Neural progenitor cell (in vitro differentiated cells): ENCODE measurements around the gene PDIA5. TPM values are rescaled to one million over a fixed set of nuclear protein-coding genes. Genes with fewer than 3 reads are reported as not detected.

Source experiments
- DNase-seq: peaks from one replicate; pipeline ENCODE4 v3.0.0-alpha.2; 2016; ENCODE audit warnings: low spot score
- H2AFZ ChIP-seq: fragments of 200-600 bp; sonication (generic); replicated peaks from 2 replicates; pipeline ENCODE4 v1.6.1; 2016; ENCODE audit warnings: antibody characterized with exemption
- H3F3A ChIP-seq: fragments of 200-600 bp; sonication (generic); 2 replicates; pipeline ENCODE4 v1.6.1; 2016; ENCODE audit warnings: antibody characterized with exemption, low read depth
- H3K27ac ChIP-seq: fragments of 200-600 bp; sonication (generic); 2 replicates; pipeline ENCODE4 v1.5.1; 2016; ENCODE audit warnings: mild to moderate bottlenecking
- H3K27me3 ChIP-seq: fragments of 200-600 bp; sonication (generic); 2 replicates; pipeline ENCODE4 v1.6.1; 2016; ENCODE audit warnings: mild to moderate bottlenecking, moderate library complexity
- H3K36me3 ChIP-seq: fragments of 200-600 bp; sonication (generic); 2 replicates; pipeline ENCODE4 v1.5.1; 2016
- H3K4me1 ChIP-seq: fragments of 200-600 bp; sonication (generic); 2 replicates; pipeline ENCODE4 v1.6.1; 2016; ENCODE audit warnings: mixed run types
- H3K4me2 ChIP-seq: fragments of 200-600 bp; sonication (generic); 2 replicates; pipeline ENCODE4 v1.6.1; 2016
- H3K4me3 ChIP-seq: fragments of 200-600 bp; sonication (generic); 2 replicates; pipeline ENCODE4 v1.5.1; 2016
- H3K79me2 ChIP-seq: fragments of 200-600 bp; sonication (generic); 2 replicates; pipeline ENCODE4 v1.6.1; 2016; ENCODE audit warnings: low read depth
- H3K9ac ChIP-seq: fragments of 200-600 bp; sonication (generic); 2 replicates; pipeline ENCODE4 v1.6.1; 2016
- H3K9me3 ChIP-seq: fragments of 200-600 bp; sonication (generic); 2 replicates; pipeline ENCODE4 v1.5.1; 2016; ENCODE audit warnings: low read depth
- H4K20me1 ChIP-seq: fragments of 200-600 bp; sonication (generic); 2 replicates; pipeline ENCODE4 v1.6.1; 2016; ENCODE audit warnings: low read depth
- H3K27ac Mint-ChIP-seq: 3 replicates; pipeline ENCODE4 v1.8.0; 2021; ENCODE audit warnings: mixed read lengths
- H3K27me3 Mint-ChIP-seq: 2 replicates; pipeline ENCODE4 v1.8.0; 2022; ENCODE audit warnings: low read depth, mild to moderate bottlenecking, inconsistent platforms, moderate library complexity, mixed read lengths; ENCODE audit not compliant: insufficient read depth
- H3K36me3 Mint-ChIP-seq: 3 replicates; pipeline ENCODE4 v1.8.0; 2021; ENCODE audit warnings: mixed read lengths
- H3K4me1 Mint-ChIP-seq: 3 replicates; pipeline ENCODE4 v1.8.0; 2021; ENCODE audit warnings: mixed read lengths
- H3K4me3 Mint-ChIP-seq: 3 replicates; pipeline ENCODE4 v1.8.0; 2021; ENCODE audit warnings: mild to moderate bottlenecking, moderate library complexity, mixed read lengths
- H3K9me3 Mint-ChIP-seq: 3 replicates; pipeline ENCODE4 v1.8.0; 2020; ENCODE audit warnings: mixed read lengths
- CTCF ChIP-seq: fragments of 200-600 bp; sonication (generic); IDR thresholded peaks from 2 replicates; pipeline ENCODE4 v1.5.1; 2017; ENCODE audit warnings: antibody characterized with exemption, mild to moderate bottlenecking
- EZH2 ChIP-seq: fragments of 200-600 bp; sonication (generic); IDR thresholded peaks from 2 replicates; pipeline ENCODE4 v1.6.1; 2017; ENCODE audit warnings: antibody characterized with exemption, mild to moderate bottlenecking, moderate library complexity
- EZH2phosphoT487 ChIP-seq: fragments of 200-600 bp; sonication (generic); IDR thresholded peaks from 2 replicates; pipeline ENCODE4 v1.6.1; 2017; ENCODE audit warnings: antibody characterized with exemption
- total RNA-seq: library from RNA; depleted of rRNA; stranded (reverse); fragments of >200 nt; gene quantifications from 2 replicates; pipeline ENCODE4 v1.2.3, GENCODE V29; 2015; ENCODE audit warnings: low replicate concordance

PDIA5 gene
- total RNA-seq, 1 donor from 2014 or later = 15.8 TPM

GRCh38 chr3:123090728-123091531, 24.1 kb downstream of the PDIA5 start:
- no peak overlapping the region for H3K4me3 ChIP-seq
- Mint-ChIP-seq H3K27ac (peak overlapping the region; percentile 77), H3K4me1 (peaks cover 72% of the 10 kb centered on the region), H3K4me3 (peak overlapping the region; percentile 33), H3K9me3 (peaks cover 2% of the 10 kb centered on the region), H3K27me3 (peaks cover 2% of the 10 kb centered on the region), H3K36me3 (peaks cover 20% of the 10 kb centered on the region)
- peaks cover 27% of the 10 kb centered on the region for H3F3A ChIP-seq
- H2AFZ ChIP-seq = peak overlapping the region; percentile 15
- H3K4me2 ChIP-seq = peak overlapping the region; percentile 53
- peaks cover 49% of the 10 kb centered on the region for H3K4me1 ChIP-seq
- no peaks in the 10 kb centered on the region for H3K36me3 ChIP-seq
- H3K27me3 ChIP-seq = no peaks in the 10 kb centered on the region
- no peaks in the 10 kb centered on the region for H3K9me3 ChIP-seq
- no peak overlapping the region for H3K9ac ChIP-seq
- peak; percentile 67 for DNase-seq
- H3K79me2 ChIP-seq = peaks cover 9% of the 10 kb centered on the region
- no peaks in the 10 kb centered on the region for H4K20me1 ChIP-seq
- no peak for TF ChIP-seq EZH2phosphoT487
- no peak for TF ChIP-seq EZH2
- TF ChIP-seq CTCF = no peak
- no peak overlapping the region for H3K27ac ChIP-seq

- peaks cover 65% of the 10 kb centered on the region for H3K4me1 Mint-ChIP-seq
- Histone ChIP-seq H3K4me1 (peaks cover 36% of the 10 kb centered on the region), H3K27ac (no peak overlapping the region), H3K4me2 (no peak overlapping the region), H3K9me3 (no peaks in the 10 kb centered on the region), H2AFZ (no peak overlapping the region), H4K20me1 (no peaks in the 10 kb centered on the region), H3K4me3 (no peak overlapping the region), H3F3A (peaks cover 27% of the 10 kb centered on the region), H3K27me3 (no peaks in the 10 kb centered on the region), H3K9ac (no peak overlapping the region), H3K79me2 (peaks cover under 1% of the 10 kb centered on the region), H3K36me3 (no peaks in the 10 kb centered on the region)
- H3K27me3 Mint-ChIP-seq = peaks cover 2% of the 10 kb centered on the region
- no peak for TF ChIP-seq EZH2phosphoT487
- TF ChIP-seq EZH2 = no peak
- no peak for TF ChIP-seq CTCF
- H3K4me3 Mint-ChIP-seq = no peak overlapping the region
- peaks cover 2% of the 10 kb centered on the region for H3K9me3 Mint-ChIP-seq
- no peak for DNase-seq
- peaks cover 24% of the 10 kb centered on the region for H3K36me3 Mint-ChIP-seq
- no peak overlapping the region for H3K27ac Mint-ChIP-seq
Observed at GRCh38 chr3:123092243-123092642, 25.4 kb downstream of the PDIA5 start.

GRCh38 chr3:123093696-123094095, 26.9 kb downstream of the PDIA5 start:
- Mint-ChIP-seq H3K27ac (no peak overlapping the region), H3K4me3 (no peak overlapping the region), H3K27me3 (peaks cover 2% of the 10 kb centered on the region), H3K9me3 (no peaks in the 10 kb centered on the region), H3K36me3 (peaks cover 24% of the 10 kb centered on the region), H3K4me1 (peaks cover 56% of the 10 kb centered on the region)
- Histone ChIP-seq H3K4me2 (no peak overlapping the region), H3K79me2 (no peaks in the 10 kb centered on the region), H3K4me1 (peaks cover 25% of the 10 kb centered on the region), H3F3A (peaks cover 25% of the 10 kb centered on the region), H3K36me3 (no peaks in the 10 kb centered on the region), H3K9me3 (no peaks in the 10 kb centered on the region), H2AFZ (no peak overlapping the region), H3K4me3 (no peak overlapping the region), H4K20me1 (no peaks in the 10 kb centered on the region), H3K27ac (no peak overlapping the region), H3K27me3 (no peaks in the 10 kb centered on the region), H3K9ac (no peak overlapping the region)
- DNase-seq = no peak
- TF ChIP-seq EZH2 = no peak
- no peak for TF ChIP-seq CTCF
- TF ChIP-seq EZH2phosphoT487 = no peak
